ENCODE measurements around the gene GPC5.

DNA sequence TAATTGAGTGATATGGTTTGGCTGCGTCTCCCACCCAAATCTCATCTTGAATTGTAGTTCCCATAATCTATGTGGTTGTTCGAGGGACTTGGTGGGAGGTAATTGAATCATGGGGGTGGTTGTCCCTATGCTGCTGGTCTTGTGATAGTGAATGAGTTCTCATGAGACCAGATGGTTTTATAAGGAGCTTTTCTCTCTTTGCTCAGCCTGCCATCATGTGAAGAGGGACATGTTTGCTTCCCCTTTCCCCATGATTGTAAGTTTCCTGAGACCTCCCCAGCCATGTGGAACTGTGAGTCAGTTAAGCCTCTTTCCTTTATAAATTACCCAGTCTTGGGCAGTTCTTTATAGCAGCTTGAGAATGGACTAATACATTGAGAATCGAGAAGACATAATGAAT lies 480.1 kb downstream of the GPC5 start:
- TF ChIP-seq, protein P1, sequence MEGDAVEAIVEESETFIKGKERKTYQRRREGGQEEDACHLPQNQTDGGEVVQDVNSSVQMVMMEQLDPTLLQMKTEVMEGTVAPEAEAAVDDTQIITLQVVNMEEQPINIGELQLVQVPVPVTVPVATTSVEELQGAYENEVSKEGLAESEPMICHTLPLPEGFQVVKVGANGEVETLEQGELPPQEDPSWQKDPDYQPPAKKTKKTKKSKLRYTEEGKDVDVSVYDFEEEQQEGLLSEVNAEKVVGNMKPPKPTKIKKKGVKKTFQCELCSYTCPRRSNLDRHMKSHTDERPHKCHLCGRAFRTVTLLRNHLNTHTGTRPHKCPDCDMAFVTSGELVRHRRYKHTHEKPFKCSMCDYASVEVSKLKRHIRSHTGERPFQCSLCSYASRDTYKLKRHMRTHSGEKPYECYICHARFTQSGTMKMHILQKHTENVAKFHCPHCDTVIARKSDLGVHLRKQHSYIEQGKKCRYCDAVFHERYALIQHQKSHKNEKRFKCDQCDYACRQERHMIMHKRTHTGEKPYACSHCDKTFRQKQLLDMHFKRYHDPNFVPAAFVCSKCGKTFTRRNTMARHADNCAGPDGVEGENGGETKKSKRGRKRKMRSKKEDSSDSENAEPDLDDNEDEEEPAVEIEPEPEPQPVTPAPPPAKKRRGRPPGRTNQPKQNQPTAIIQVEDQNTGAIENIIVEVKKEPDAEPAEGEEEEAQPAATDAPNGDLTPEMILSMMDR (IDR thresholded peaks at IDR 0.05; ENCODE audit: low read depth, low read length, missing input control) = no peak
- TF ChIP-seq GABPA (IDR thresholded peaks at IDR 0.05 in 1 of 2, conservative IDR thresholded peaks at IDR 0.05 in 1 of 2) (no peak), RAD21 (IDR thresholded peaks at IDR 0.05) (no peak), HNF4A (conservative IDR thresholded peaks at IDR 0.05) (no peak)
- TF ChIP-seq, protein P2, sequence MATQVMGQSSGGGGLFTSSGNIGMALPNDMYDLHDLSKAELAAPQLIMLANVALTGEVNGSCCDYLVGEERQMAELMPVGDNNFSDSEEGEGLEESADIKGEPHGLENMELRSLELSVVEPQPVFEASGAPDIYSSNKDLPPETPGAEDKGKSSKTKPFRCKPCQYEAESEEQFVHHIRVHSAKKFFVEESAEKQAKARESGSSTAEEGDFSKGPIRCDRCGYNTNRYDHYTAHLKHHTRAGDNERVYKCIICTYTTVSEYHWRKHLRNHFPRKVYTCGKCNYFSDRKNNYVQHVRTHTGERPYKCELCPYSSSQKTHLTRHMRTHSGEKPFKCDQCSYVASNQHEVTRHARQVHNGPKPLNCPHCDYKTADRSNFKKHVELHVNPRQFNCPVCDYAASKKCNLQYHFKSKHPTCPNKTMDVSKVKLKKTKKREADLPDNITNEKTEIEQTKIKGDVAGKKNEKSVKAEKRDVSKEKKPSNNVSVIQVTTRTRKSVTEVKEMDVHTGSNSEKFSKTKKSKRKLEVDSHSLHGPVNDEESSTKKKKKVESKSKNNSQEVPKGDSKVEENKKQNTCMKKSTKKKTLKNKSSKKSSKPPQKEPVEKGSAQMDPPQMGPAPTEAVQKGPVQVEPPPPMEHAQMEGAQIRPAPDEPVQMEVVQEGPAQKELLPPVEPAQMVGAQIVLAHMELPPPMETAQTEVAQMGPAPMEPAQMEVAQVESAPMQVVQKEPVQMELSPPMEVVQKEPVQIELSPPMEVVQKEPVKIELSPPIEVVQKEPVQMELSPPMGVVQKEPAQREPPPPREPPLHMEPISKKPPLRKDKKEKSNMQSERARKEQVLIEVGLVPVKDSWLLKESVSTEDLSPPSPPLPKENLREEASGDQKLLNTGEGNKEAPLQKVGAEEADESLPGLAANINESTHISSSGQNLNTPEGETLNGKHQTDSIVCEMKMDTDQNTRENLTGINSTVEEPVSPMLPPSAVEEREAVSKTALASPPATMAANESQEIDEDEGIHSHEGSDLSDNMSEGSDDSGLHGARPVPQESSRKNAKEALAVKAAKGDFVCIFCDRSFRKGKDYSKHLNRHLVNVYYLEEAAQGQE (IDR thresholded peaks at IDR 0.05) = no peak
- TF ChIP-seq, protein P3, sequence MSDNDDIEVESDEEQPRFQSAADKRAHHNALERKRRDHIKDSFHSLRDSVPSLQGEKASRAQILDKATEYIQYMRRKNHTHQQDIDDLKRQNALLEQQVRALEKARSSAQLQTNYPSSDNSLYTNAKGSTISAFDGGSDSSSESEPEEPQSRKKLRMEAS (IDR thresholded peaks at IDR 0.05) = no peak
